A673 (cell line): Measurements from ENCODE around the gene POLK. TPM values are rescaled to one million over a fixed set of nuclear protein-coding genes. Genes with fewer than 3 reads are reported as not detected.

Source experiments
- BruUV-seq: library from RNA; stranded (reverse); fragments of 400-500 nt; replicated peaks from 2 replicates; lab custom pipeline; 2021; lab: Mats Ljungman, UMichigan
- CTCF ChIA-PET: fragments of 300-600 bp; sonication (Branson Sonifier 250); formaldehyde crosslinking; loops from one replicate; lab custom pipeline; 2022; ENCODE audit warnings: antibody characterized with exemption; lab: Charles Lee
- POLR2A ChIA-PET: fragments of 300-600 bp; sonication (Branson Sonifier 250); formaldehyde crosslinking; loops from one replicate; lab custom pipeline; 2022; ENCODE audit warnings: antibody characterized with exemption; ENCODE audit not compliant: low non-redundant PET; lab: Charles Lee
- DNase-seq: peaks from one replicate; pipeline ENCODE4 v3.0.0-alpha.2; 2015; ENCODE audit warnings: low spot score
- H3K27ac ChIP-seq: fragments of 200-600 bp; sonication (generic); 2 replicates; pipeline ENCODE4 v1.5.1; 2016; ENCODE audit warnings: mixed run types, low read depth, mild to moderate bottlenecking, mixed read lengths, antibody characterized with exemption, low read length; ENCODE audit not compliant: poor library complexity, severe bottlenecking
- H3K27me3 ChIP-seq: fragments of 200-600 bp; sonication (generic); replicated peaks from 2 replicates; pipeline ENCODE4 v1.6.1; 2017; ENCODE audit warnings: mixed run types, low read depth, mild to moderate bottlenecking, mixed read lengths, antibody characterized with exemption, low read length; ENCODE audit not compliant: insufficient read depth, poor library complexity
- H3K36me3 ChIP-seq: fragments of 200-600 bp; sonication (generic); 2 replicates; pipeline ENCODE4 v1.6.1; 2016; ENCODE audit warnings: mixed run types, mild to moderate bottlenecking, mixed read lengths, antibody characterized with exemption, low read length; ENCODE audit not compliant: insufficient read depth, poor library complexity, severe bottlenecking
- H3K4me1 ChIP-seq: fragments of 200-600 bp; sonication (generic); 2 replicates; pipeline ENCODE4 v1.6.1; 2017; ENCODE audit warnings: mixed run types, mild to moderate bottlenecking, mixed read lengths, antibody characterized with exemption, low read length; ENCODE audit not compliant: insufficient read depth, poor library complexity, severe bottlenecking
- H3K4me3 ChIP-seq: fragments of 200-600 bp; sonication (generic); 2 replicates; pipeline ENCODE4 v1.5.1; 2016; ENCODE audit warnings: low read depth, mixed run types, mild to moderate bottlenecking, mixed read lengths, low read length; ENCODE audit not compliant: poor library complexity, severe bottlenecking
- H3K9me3 ChIP-seq: fragments of 200-600 bp; sonication (generic); 2 replicates; pipeline ENCODE4 v1.6.1; 2016; ENCODE audit warnings: mixed run types, low read depth, mild to moderate bottlenecking, mixed read lengths, antibody characterized with exemption, low read length; ENCODE audit not compliant: poor library complexity, severe bottlenecking
- EZH2 ChIP-seq: fragments of 200-600 bp; sonication (generic); IDR thresholded peaks from 2 replicates; pipeline ENCODE4 v1.6.1; 2017; ENCODE audit warnings: borderline replicate concordance, low read depth, mild to moderate bottlenecking, mixed read lengths, antibody characterized with exemption, low read length; ENCODE audit not compliant: poor library complexity, severe bottlenecking
- intact Hi-C: fragments of 100-400 bp; cut with micrococcal nuclease; formaldehyde crosslinking; loops from one replicate; pipeline ENCODE4 v1.10.0; 2022; ENCODE audit not compliant: unreplicated experiment
- total RNA-seq: library from RNA; stranded (reverse); gene quantifications from 2 replicates; pipeline ENCODE4 v1.2.3, GENCODE V29; 2021
- TF ChIP-seq, protein P1 (sequence below): fragments of 300-800, 200-600 bp; sonication (generic); conservative IDR thresholded peaks from 2 replicates; pipeline ENCODE4 v1.5.1; 2017; ENCODE audit warnings: low read depth, mild to moderate bottlenecking, antibody characterized with exemption, low read length, moderate library complexity, mixed read lengths

The POLK gene
- total RNA-seq, 1 experiment from 2014 or later = 23.2 TPM

DNA sequence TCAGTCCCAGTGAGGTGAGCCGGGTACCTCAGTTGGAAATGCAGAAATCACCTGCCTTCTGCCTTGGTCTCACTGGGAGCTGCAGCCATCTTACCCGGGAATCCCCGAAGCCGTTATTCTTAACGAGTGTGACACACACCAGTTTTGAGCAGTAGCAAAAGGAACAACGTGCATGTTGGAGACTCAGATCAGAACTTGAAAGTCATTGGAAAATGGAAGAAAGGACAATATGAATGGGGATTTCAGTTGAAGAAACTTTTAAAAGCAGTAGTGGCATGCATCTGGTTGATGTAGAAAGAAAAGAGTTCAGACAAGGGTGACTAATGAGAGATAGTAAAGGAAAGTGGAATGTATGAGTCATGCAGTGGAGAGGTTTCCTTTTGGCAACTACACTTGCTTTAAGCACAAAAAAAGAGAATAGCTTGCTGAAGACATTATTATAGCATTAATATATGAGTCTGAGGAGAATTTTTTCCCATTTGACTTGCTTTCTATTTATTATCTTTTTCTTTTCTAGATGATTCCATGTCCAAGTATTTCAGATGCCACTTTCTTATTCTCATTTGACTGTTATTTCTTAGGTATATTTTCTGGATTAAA, 55.1 kb downstream of the POLK start:
- TF ChIP-seq EZH2 = no peak
- TF ChIP-seq, protein P1, sequence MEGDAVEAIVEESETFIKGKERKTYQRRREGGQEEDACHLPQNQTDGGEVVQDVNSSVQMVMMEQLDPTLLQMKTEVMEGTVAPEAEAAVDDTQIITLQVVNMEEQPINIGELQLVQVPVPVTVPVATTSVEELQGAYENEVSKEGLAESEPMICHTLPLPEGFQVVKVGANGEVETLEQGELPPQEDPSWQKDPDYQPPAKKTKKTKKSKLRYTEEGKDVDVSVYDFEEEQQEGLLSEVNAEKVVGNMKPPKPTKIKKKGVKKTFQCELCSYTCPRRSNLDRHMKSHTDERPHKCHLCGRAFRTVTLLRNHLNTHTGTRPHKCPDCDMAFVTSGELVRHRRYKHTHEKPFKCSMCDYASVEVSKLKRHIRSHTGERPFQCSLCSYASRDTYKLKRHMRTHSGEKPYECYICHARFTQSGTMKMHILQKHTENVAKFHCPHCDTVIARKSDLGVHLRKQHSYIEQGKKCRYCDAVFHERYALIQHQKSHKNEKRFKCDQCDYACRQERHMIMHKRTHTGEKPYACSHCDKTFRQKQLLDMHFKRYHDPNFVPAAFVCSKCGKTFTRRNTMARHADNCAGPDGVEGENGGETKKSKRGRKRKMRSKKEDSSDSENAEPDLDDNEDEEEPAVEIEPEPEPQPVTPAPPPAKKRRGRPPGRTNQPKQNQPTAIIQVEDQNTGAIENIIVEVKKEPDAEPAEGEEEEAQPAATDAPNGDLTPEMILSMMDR = no peak
- TSS peak; percentile 21 for BruUV-seq
- Histone ChIP-seq H3K27ac (peak overlapping the region; percentile 67), H3K36me3 (no peaks in the 10 kb centered on the region), H3K4me3 (peak overlapping the region; percentile 11), H3K4me1 (peaks cover 23% of the 10 kb centered on the region), H3K9me3 (peaks cover 4% of the 10 kb centered on the region), H3K27me3 (no peaks in the 10 kb centered on the region)
- ChIA-PET POLR2A (no interaction called here), CTCF (interaction anchor here (0.6 kb wide), 1 partner anchor 977 kb away, joined by 3 read pairs; no protein-coding TSS in a partner anchor)
- intact Hi-C loops = no loop called here
- DNase-seq = peak; percentile 85

DNA sequence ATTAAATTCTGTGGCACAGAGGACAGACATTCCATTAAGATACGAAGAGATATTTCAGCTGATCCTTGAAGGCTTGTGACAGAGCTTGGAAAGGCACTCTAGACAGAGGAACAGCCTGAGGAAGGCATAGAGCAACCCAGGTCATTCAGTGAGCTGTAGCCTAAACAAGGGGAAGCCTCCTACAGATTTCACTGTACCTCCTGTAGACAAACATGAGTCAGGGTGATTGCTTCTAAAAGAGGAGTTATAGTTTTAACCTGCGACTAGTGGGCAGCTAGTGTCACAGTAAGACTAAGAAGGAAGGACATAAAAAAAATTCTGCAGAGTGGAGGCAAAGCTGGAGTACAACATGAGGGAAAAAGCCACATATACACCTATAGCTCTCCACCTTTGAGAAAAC, 56.0 kb downstream of the POLK start:
- intact Hi-C loops = no loop called here
- Histone ChIP-seq H3K27ac (peak overlapping the region; percentile 67), H3K4me1 (peaks cover 23% of the 10 kb centered on the region), H3K4me3 (peak overlapping the region; percentile 11), H3K27me3 (no peaks in the 10 kb centered on the region), H3K9me3 (peaks cover 4% of the 10 kb centered on the region), H3K36me3 (no peaks in the 10 kb centered on the region)
- ChIA-PET CTCF (no interaction called here), POLR2A (no interaction called here)
- DNase-seq = peak; percentile 43
- BruUV-seq = no TSS peak
- TF ChIP-seq EZH2 = no peak
- TF ChIP-seq, protein P1 = no peak

DNA sequence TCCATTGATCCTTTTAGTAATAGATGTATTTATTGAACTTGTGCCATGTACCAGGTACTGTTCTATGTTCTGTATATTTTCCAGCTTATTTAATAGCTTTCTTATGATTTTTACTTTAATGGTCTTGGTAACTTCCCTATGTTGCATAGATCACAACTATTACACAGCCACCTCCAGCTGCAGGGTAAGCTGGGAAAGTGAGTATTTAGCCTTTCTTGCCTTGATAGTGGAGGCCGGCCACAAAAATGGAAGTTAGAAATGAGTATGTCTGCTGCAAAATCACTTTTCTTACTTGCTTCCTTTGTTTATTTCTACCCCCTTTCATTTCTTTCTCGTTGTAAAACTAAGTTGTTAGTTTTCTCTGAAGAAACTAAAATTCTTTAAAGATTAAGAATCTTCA, 56.5 kb downstream of the POLK start:
- no peaks in the 10 kb centered on the region for H3K27me3 ChIP-seq
- ChIA-PET CTCF (no interaction called here), POLR2A (no interaction called here)
- H3K4me1 ChIP-seq = peaks cover 23% of the 10 kb centered on the region
- intact Hi-C loops = no loop called here
- TF ChIP-seq EZH2 = no peak
- TF ChIP-seq, protein P1 = no peak
- H3K4me3 ChIP-seq = no peak overlapping the region
- no TSS peak for BruUV-seq
- DNase-seq = no peak
- H3K36me3 ChIP-seq = no peaks in the 10 kb centered on the region
- H3K27ac ChIP-seq = no peak overlapping the region
- peaks cover 2% of the 10 kb centered on the region for H3K9me3 ChIP-seq
